Measurements from ENCODE around the gene SUPT20HL2.

The SUPT20HL2 gene

DNA sequence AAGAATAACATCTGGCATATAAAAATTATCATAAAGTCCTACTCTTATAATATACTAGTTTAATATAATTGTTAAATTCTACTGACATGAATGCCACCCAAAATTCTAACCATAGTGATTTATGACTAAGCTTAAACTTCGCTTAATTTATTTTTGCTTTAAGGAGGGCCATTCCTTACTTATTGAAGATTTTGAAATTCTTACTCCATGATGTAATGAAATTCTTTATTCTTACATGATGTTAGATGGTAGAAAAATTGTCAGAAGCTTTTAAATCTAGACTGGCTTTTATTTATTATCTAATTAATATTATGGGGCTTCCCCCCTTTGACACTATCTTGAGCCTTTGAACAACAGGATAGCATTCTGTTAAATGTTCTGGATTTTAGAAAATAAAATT is 19.5 kb upstream of the SUPT20HL2 start:
- no peak overlapping the region for H2BK5ac ChIP-seq (ENCODE audit: low read depth, low read length, poor library complexity)
- no peak overlapping the region for H2AK5ac ChIP-seq (ENCODE audit: low read length)
- no peak overlapping the region for H4K8ac ChIP-seq (ENCODE audit: low read depth, low read length)
- no peak overlapping the region for H3K23ac ChIP-seq (ENCODE audit: low read length)
- H4K12ac ChIP-seq (ENCODE audit: low read depth, low read length), result no peak overlapping the region
- DNase-seq, result no peak
- H3K14ac ChIP-seq (ENCODE audit: low read length), result no peak overlapping the region
- no peak overlapping the region for H2AFZ ChIP-seq (ENCODE audit: insufficient read depth, low read length, poor library complexity)
- no peaks in the 10 kb centered on the region for H3K27me3 ChIP-seq (ENCODE audit: insufficient read depth, low read length)
- no peaks in the 10 kb centered on the region for H3K36me3 ChIP-seq (ENCODE audit: control insufficient read depth in 1 of 2, insufficient read depth in 2 of 2, low read length in 2 of 2)
- no CpG with 5 or more reads among the region's 1 CpG for WGBS (ENCODE audit: extremely low coverage, insufficient coverage, insufficient read length)
- H3K4ac ChIP-seq (ENCODE audit: low read depth, low read length), result no peak overlapping the region
- H3K4me1 ChIP-seq (ENCODE audit: control insufficient read depth in 1 of 2, insufficient read depth in 2 of 2, low read length in 2 of 2), result no peaks in the 10 kb centered on the region
- no peaks in the 10 kb centered on the region for H3K9me3 ChIP-seq (ENCODE audit: insufficient read depth, low read depth, low read length)
- H3K18ac ChIP-seq (ENCODE audit: low read length), result no peak overlapping the region
- no peak overlapping the region for H2BK120ac ChIP-seq (ENCODE audit: insufficient read depth, low read length, poor library complexity)
- no peak overlapping the region for H3K27ac ChIP-seq (ENCODE audit: low read depth, low read length)
- H4K91ac ChIP-seq (ENCODE audit: low read depth, low read length), result no peak overlapping the region
- H3K9ac ChIP-seq (ENCODE audit: low read length), result no peak overlapping the region
- H3K79me1 ChIP-seq (ENCODE audit: low read length), result no peaks in the 10 kb centered on the region
- no peak overlapping the region for H2BK12ac ChIP-seq (ENCODE audit: low read length)
- no peak overlapping the region for H3K4me3 ChIP-seq (ENCODE audit: low read depth, low read length)
- H3K79me2 ChIP-seq (ENCODE audit: control insufficient read depth, insufficient read depth, low read length, poor library complexity), result no peaks in the 10 kb centered on the region
- no peak overlapping the region for H3K4me2 ChIP-seq (ENCODE audit: low read length)

GRCh38 chrX:24332878-24333277 is 19.0 kb upstream of the SUPT20HL2 start:
- Histone ChIP-seq H3K36me3 (ENCODE audit: control insufficient read depth in 1 of 2, insufficient read depth in 2 of 2, low read length in 2 of 2) (no peaks in the 10 kb centered on the region), H3K9me3 (ENCODE audit: insufficient read depth, low read depth, low read length) (no peaks in the 10 kb centered on the region), H3K79me2 (ENCODE audit: control insufficient read depth, insufficient read depth, low read length, poor library complexity) (no peaks in the 10 kb centered on the region), H3K4ac (ENCODE audit: low read depth, low read length) (no peak overlapping the region), H4K91ac (ENCODE audit: low read depth, low read length) (no peak overlapping the region), H3K27ac (ENCODE audit: low read depth, low read length) (no peak overlapping the region), H3K4me1 (ENCODE audit: control insufficient read depth in 1 of 2, insufficient read depth in 2 of 2, low read length in 2 of 2) (no peaks in the 10 kb centered on the region), H2AK5ac (ENCODE audit: low read length) (no peak overlapping the region), H3K23ac (ENCODE audit: low read length) (no peak overlapping the region), H2AFZ (ENCODE audit: insufficient read depth, low read length, poor library complexity) (no peak overlapping the region), H4K8ac (ENCODE audit: low read depth, low read length) (no peak overlapping the region), H2BK12ac (ENCODE audit: low read length) (no peak overlapping the region), H3K18ac (ENCODE audit: low read length) (no peak overlapping the region), H3K14ac (ENCODE audit: low read length) (no peak overlapping the region), H2BK5ac (ENCODE audit: low read depth, low read length, poor library complexity) (no peak overlapping the region), H3K79me1 (ENCODE audit: low read length) (no peaks in the 10 kb centered on the region), H3K9ac (ENCODE audit: low read length) (no peak overlapping the region), H2BK120ac (ENCODE audit: insufficient read depth, low read length, poor library complexity) (no peak overlapping the region), H3K4me3 (ENCODE audit: low read depth, low read length) (no peak overlapping the region), H3K27me3 (ENCODE audit: insufficient read depth, low read length) (no peaks in the 10 kb centered on the region), H3K4me2 (ENCODE audit: low read length) (no peak overlapping the region), H4K12ac (ENCODE audit: low read depth, low read length) (no peak overlapping the region)
- DNase-seq, result no peak
- WGBS (ENCODE audit: extremely low coverage, insufficient coverage, insufficient read length), result no CpG with 5 or more reads among the region's 4 CpGs

GRCh38 chrX:24325231-24325630 is 11.4 kb upstream of the SUPT20HL2 start:
- no peak for DNase-seq
- no peak overlapping the region for H2BK120ac ChIP-seq (ENCODE audit: insufficient read depth, low read length, poor library complexity)
- no peak overlapping the region for H2BK5ac ChIP-seq (ENCODE audit: low read depth, low read length, poor library complexity)
- H3K27me3 ChIP-seq (ENCODE audit: insufficient read depth, low read length), result no peaks in the 10 kb centered on the region
- H3K23ac ChIP-seq (ENCODE audit: low read length), result no peak overlapping the region
- H3K4me3 ChIP-seq (ENCODE audit: low read depth, low read length), result no peak overlapping the region
- no peak overlapping the region for H2AK5ac ChIP-seq (ENCODE audit: low read length)
- H3K9ac ChIP-seq (ENCODE audit: low read length), result no peak overlapping the region
- no peaks in the 10 kb centered on the region for H3K4me1 ChIP-seq (ENCODE audit: control insufficient read depth in 1 of 2, insufficient read depth in 2 of 2, low read length in 2 of 2)
- H4K91ac ChIP-seq (ENCODE audit: low read depth, low read length), result no peak overlapping the region
- H3K14ac ChIP-seq (ENCODE audit: low read length), result no peak overlapping the region
- H2BK12ac ChIP-seq (ENCODE audit: low read length), result no peak overlapping the region
- H4K8ac ChIP-seq (ENCODE audit: low read depth, low read length), result no peak overlapping the region
- no CpG with 5 or more reads among the region's 1 CpG for WGBS (ENCODE audit: extremely low coverage, insufficient coverage, insufficient read length)
- no peak overlapping the region for H2AFZ ChIP-seq (ENCODE audit: insufficient read depth, low read length, poor library complexity)
- no peak overlapping the region for H4K12ac ChIP-seq (ENCODE audit: low read depth, low read length)
- no peak overlapping the region for H3K18ac ChIP-seq (ENCODE audit: low read length)
- H3K27ac ChIP-seq (ENCODE audit: low read depth, low read length), result no peak overlapping the region
- H3K79me1 ChIP-seq (ENCODE audit: low read length), result no peaks in the 10 kb centered on the region
- H3K79me2 ChIP-seq (ENCODE audit: control insufficient read depth, insufficient read depth, low read length, poor library complexity), result no peaks in the 10 kb centered on the region
- no peaks in the 10 kb centered on the region for H3K9me3 ChIP-seq (ENCODE audit: insufficient read depth, low read depth, low read length)
- no peaks in the 10 kb centered on the region for H3K36me3 ChIP-seq (ENCODE audit: control insufficient read depth in 1 of 2, insufficient read depth in 2 of 2, low read length in 2 of 2)
- no peak overlapping the region for H3K4me2 ChIP-seq (ENCODE audit: low read length)
- no peak overlapping the region for H3K4ac ChIP-seq (ENCODE audit: low read depth, low read length)

DNA sequence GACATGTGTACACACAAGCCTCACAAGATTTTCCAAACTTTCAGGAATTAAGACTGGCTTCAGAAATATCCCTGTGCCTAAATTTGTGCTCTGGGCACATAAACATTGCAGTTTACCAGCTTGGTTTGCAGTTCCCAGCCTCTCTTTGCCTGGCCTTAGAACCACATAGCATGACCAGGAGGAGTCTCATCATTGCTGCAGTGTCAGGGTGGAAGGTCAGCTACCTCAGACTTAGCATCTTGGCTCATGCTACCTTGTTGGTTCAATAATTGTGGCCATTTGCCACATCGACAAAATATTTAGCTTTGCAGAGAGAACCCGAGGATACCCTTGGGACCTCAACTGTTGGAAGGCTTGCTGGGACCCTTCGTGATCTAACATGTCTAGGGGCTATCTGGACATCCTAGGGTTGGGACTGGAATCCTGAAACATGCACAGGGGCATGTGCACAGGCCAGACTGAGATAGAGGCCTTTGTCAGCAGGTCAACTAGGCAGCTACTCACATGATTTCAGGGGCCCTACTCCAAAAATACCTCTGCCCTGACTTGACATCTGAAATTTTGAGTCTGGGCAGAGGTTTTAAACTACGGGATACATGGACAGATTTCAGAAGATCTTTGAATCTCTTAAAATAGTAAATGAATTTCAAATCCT is 8.0 kb upstream of the SUPT20HL2 start:
- H3K4me2 ChIP-seq (ENCODE audit: low read length), result no peak overlapping the region
- DNase-seq, result no peak
- H4K8ac ChIP-seq (ENCODE audit: low read depth, low read length), result no peak overlapping the region
- no peak overlapping the region for H4K91ac ChIP-seq (ENCODE audit: low read depth, low read length)
- no peak overlapping the region for H3K27ac ChIP-seq (ENCODE audit: low read depth, low read length)
- no peaks in the 10 kb centered on the region for H3K9me3 ChIP-seq (ENCODE audit: insufficient read depth, low read depth, low read length)
- H2AK5ac ChIP-seq (ENCODE audit: low read length), result no peak overlapping the region
- H2BK5ac ChIP-seq (ENCODE audit: low read depth, low read length, poor library complexity), result no peak overlapping the region
- H2BK12ac ChIP-seq (ENCODE audit: low read length), result no peak overlapping the region
- no peak overlapping the region for H4K12ac ChIP-seq (ENCODE audit: low read depth, low read length)
- no peak overlapping the region for H3K4ac ChIP-seq (ENCODE audit: low read depth, low read length)
- no peak overlapping the region for H2BK120ac ChIP-seq (ENCODE audit: insufficient read depth, low read length, poor library complexity)
- no peaks in the 10 kb centered on the region for H3K79me1 ChIP-seq (ENCODE audit: low read length)
- no peak overlapping the region for H3K9ac ChIP-seq (ENCODE audit: low read length)
- no peaks in the 10 kb centered on the region for H3K79me2 ChIP-seq (ENCODE audit: control insufficient read depth, insufficient read depth, low read length, poor library complexity)
- no peaks in the 10 kb centered on the region for H3K4me1 ChIP-seq (ENCODE audit: control insufficient read depth in 1 of 2, insufficient read depth in 2 of 2, low read length in 2 of 2)
- H3K18ac ChIP-seq (ENCODE audit: low read length), result no peak overlapping the region
- WGBS (ENCODE audit: extremely low coverage, insufficient coverage, insufficient read length), result no CpG with 5 or more reads among the region's 4 CpGs
- H3K27me3 ChIP-seq (ENCODE audit: insufficient read depth, low read length), result no peaks in the 10 kb centered on the region
- H3K4me3 ChIP-seq (ENCODE audit: low read depth, low read length), result no peak overlapping the region
- H2AFZ ChIP-seq (ENCODE audit: insufficient read depth, low read length, poor library complexity), result no peak overlapping the region
- H3K23ac ChIP-seq (ENCODE audit: low read length), result no peak overlapping the region
- H3K36me3 ChIP-seq (ENCODE audit: control insufficient read depth in 1 of 2, insufficient read depth in 2 of 2, low read length in 2 of 2), result no peaks in the 10 kb centered on the region
- no peak overlapping the region for H3K14ac ChIP-seq (ENCODE audit: low read length)

All from trophoblast cell (in vitro differentiated cells and primary cell).